GM19467 (cell line): ENCODE results near the gene ORC2.
A peak's percentile ranks its signal among the peaks of the same experiment; 100 is the strongest.
"Not testable (repeated sequence)": the region's sequence is repeated elsewhere in the genome, so short reads cannot be mapped to it uniquely, and the experiment has no call there.

Experiments
- ATAC-seq: cut with Tn5 transposase; IDR thresholded peaks from one replicate; pipeline ENCODE4 v1.9.1; 2021; ENCODE audit warnings: mild to moderate bottlenecking, moderate library complexity; ENCODE audit not compliant: unreplicated experiment

The ORC2 gene

GRCh38 chr2:200939832-200940231, 23.6 kb downstream of the ORC2 start:
- no peak for ATAC-seq

- ATAC-seq: no peak
These were observed 32.4 kb downstream of the ORC2 start for GRCh38 chr2:200930947-200931626.

DNA sequence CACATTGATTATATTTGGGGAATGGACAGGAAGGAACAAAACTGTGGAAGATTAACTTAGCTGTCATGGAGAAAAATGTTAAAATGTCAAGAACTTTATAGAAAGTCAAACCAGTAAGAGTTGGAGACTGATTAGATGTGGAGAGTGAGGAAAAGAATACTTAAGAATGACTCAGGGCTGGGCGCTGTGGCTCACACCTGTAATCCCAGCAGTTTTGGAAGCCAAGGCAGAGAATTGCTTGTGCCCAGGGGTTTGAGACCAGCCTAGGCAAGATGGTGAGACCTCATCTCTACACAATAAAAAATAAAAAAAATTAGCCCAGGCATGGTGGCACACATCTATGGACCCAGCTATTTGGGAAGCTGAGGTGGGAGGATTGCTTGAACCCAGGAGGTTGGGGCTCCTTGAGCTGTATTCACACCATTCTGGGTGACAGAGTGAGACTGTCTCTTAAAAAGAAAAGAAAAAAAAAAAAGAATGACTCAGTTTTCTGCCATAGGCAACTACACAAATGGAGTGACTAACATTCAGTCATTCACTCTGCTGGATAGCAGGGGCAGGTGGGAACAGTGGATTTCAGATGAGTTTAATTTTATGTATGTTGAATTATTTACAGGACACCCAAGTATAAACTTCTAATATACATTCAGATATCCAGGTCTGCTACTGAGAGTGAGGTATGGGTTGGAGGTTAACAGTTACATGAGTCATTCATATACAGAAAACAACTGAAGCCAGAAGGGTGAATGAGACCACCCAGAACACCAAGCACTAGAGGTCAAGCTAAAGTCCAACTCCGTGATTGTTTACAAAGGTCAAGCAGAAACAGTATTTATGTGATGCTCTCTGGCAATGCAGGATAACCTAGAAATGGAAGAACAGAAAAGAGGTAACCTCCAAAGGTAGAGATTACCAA, 33.9 kb downstream of the ORC2 start:
- no peak for ATAC-seq

- ATAC-seq: no peak
These were observed 41.0 kb downstream of the ORC2 start for GRCh38 chr2:200922439-200922838.

DNA sequence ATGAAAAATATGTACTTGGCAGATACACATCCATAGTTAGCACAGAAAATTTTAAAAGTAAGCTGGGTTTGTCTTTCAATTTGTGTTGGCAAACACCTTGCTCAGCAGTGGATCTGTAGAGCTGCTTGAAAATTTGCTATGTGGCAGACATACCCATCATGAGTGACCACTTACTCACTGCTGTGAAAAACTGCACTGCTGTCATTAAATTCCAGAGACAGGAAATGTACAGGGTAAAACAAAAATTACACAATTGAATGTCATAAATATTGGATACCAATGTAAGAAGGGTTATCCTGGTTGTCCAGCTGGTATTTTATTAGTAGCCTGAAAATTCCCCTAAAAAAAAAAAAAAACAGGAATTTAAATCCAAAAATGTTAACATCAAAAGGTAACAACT, 49.8 kb downstream of the ORC2 start:
- no peak for ATAC-seq

DNA sequence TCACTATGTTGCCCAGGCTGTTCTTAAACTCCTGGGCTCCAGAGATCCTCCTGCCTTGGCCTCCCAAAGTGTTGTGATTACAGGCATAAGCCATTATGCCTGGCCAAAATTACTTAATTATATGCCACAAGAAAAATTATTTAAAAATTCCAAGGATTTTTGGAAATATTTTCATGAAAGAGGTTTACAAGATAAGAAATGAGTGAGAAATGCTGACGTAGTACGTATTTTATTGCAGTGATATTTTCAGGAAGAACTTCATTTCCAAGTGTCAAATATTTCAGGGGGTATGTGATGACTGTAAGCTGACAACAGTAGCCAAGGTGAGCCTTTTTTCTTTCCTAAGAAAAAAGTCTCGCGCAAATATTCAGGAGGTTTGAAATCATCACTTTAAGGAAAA, 53.5 kb downstream of the ORC2 start:
- ATAC-seq: no peak

DNA sequence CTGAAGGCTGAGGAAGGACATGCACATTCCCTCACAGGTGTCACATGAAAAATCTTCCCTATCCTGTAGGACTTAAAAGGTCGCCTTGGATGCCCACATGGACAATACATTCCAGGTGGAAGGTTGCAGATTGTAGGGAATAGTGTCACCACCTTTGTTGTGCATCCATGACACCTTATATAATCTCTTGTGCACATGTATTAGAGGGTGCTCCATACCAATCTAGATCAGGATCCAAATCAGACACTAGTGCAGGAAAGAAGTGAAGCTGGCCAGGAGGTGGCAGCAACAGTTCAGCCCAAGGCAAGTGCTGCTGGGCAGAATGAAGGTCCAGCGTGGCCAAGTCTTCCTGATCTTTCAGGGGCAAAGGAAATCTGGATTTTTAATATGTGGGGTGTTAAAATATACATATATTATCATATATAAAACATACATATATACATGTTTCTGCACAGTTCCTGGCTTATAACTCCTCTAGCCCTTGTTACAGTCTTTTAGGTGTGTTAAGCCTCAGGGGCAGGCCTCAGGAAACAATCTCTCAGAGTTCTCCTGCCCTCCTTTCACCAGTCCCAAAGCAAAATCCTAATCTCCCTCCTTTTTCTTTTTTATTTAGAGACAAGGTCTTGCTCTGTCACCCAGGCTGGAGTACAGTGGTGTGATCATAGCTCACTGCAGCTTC, 57.7 kb downstream of the ORC2 start:
- no peak for ATAC-seq

DNA sequence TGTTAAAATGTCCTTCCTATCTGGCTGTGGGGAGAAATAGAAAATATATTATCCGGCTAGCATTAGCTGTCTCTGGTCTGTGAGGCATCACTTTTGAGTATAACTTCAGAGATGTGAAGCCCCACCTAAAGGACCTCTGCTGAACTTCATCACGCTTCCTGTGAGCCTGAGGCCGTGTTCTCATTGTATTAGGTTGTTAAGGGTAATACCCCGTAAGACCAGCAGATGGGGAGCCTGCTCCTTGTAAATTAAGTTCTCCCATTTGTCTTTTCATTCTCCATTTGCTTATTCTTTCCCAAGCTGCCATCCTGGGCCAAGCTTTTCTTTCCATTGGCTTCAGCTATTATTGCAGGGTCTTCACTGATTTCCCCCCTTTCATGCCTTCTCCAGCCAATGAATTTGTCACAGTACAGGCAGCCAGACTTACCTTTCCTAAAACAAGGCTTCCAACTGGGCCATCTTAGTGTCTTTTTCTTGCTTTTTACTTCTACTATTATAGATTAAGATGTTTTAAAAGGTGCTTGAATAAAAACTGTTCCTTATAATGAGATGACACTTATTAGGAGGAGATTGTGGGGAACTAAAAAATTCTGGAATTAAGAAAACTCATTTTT, 61.9 kb downstream of the ORC2 start:
- peak; percentile 97 for ATAC-seq

- ATAC-seq: no peak
These were observed 64.0 kb downstream of the ORC2 start for GRCh38 chr2:200899482-200899881.

DNA sequence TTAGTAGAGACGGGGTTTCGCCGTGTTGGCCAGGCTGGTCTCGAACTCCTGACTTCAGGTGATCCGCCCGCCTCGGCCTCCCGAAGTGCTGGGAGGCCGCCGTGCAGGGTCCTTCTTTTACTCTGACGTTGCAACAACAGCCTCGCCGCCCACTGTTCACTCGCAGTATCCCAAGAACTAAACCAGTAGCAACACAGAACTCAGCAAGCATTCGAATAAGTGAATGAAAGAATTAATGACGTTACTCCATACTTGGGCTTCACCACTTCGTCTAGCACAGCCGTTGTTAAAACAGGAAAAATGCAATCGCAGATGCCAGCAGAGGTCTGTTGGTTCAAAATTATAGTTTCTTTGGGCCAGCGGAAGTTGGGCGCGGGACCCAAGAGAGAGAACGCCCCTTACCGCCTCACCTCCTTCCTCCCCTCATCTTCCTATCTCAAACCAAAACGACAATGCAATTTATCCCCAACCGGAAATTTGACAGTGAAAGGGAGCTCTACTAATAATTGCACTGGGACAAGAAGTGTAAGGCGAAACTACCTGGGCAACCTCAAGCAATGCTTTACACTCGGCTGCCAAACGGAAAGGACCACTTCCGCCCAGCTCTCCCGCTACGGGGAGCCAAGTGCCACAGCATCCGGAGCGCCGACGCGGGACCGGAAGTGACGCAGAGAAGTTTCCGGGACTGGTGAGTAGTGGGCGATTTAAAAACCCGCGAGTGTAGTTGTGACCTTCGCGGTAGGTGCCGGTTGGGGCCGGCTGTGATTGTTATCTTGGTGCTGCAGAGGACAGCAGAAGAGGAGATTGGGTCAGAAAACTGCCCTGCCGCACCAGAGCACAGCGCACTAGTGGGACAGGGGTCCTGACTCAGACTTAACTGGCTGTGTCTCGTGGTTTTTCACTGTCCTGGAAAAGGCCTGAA, 74.5 kb downstream of the ORC2 start, which contains the start of the genes NIF3L1 and PPIL3:
TSS of gene NIF3L1 (plus strand) at position 668 of the 922 bp plus-strand sequence. CDS start 2,573 bp downstream, outside the sequence.
TSS of gene PPIL3 (minus strand) at position 374 of the 922 bp plus-strand sequence. CDS start 1,462 bp downstream, outside the sequence.
- ATAC-seq: peak; percentile 86

DNA sequence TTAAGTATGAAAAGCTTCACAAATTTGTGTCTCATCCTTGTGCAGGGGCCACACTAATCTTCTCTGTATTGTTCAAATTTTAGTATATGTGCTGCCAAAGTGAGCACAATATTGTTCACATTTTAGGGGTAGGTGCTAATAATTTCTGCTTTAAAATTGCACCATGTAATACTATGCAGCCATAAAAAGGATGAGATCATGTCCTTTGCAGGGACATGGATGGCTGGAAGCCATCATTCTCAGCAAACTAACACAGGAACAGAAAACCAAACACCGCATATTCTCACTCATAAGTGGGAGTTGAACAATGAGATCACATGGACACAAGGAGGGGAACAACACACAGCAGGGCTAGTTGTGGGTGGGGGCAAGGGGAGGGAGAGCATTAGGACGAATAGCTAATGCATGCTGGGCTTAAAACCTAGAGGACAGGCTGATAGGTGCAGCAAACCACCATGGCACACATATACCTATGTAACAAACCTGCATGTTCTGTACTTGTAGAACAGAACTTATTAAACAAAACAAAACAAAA, 81.7 kb downstream of the ORC2 start:
- not testable (repeated sequence) for ATAC-seq

GRCh38 chr2:200878289-200878880, 85.1 kb downstream of the ORC2 start:
- ATAC-seq: no peak

DNA sequence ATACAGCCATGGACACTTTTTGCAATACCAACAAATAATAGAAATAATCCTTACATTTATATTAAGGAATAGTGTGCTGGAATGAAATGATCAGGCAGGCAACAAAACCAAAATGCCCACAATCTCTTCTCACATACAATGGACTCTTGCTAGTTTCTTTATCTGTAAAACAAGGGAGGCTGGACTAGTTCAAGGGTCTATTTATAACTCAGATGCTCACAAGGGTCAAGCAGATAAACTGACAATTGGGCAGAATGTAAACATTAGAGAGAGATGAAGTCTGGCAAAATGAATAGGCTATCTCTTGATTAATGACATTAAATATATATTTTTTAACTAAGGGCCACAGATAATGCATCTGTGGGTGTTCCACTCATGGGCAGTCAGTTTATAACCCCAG, 86.0 kb downstream of the ORC2 start:
- ATAC-seq: no peak

DNA sequence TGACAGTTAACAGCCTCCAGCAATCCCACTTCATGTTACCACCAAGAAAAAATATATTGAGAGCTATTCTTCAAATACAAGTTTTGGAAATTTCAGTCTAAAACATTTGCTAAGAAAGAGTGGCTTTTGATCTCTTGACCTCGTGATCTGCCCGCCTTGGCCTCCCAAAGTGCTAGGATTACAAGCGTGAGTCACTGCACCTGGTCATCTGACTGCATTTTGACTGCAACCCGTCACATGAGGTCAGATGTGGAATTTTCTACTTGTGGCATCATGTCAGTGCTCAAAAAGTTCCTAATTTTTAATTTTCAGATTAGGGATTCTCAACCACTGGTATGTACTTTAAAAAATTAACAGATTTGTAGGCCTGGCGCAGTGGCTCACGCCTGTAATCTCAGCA, 89.9 kb downstream of the ORC2 start:
- no peak for ATAC-seq

DNA sequence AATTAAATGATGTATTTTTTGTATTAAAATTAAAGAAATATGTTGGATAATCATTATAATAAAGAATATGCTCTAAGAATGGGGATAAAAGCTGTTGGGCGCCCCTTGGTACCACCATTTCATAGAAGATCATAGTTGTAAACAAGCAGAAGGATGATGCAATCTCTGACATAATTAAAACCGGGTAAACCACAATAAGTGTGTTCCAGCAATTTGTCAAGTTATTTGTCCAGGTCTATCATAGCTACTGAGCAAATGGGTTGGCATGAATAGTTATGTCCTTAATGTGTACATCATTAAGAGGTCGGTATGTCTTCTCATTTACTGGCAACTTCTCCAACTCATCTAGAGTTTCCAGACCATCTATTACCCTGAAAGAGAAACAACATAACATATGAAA, 92.3 kb downstream of the ORC2 start:
- ATAC-seq: no peak

DNA sequence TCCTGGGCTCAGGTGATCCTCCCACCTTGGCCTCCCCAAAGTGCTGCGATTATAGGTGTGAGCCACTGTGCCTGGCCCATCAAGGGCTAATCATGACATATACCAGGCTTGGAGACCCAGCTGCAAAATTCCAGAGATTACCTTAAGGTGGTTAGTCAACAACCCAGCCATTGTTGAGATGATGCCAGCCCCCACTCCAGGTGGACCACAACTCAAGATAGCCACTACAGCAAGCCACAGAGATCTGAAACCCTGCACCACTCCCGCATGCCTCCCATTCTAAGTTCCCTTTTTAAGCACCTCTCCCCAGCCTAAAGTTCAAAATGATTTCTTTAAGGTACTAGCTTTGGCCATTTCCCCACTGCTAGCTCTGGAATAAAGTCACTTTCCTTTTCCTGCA, 94.4 kb downstream of the ORC2 start:
- no peak for ATAC-seq

DNA sequence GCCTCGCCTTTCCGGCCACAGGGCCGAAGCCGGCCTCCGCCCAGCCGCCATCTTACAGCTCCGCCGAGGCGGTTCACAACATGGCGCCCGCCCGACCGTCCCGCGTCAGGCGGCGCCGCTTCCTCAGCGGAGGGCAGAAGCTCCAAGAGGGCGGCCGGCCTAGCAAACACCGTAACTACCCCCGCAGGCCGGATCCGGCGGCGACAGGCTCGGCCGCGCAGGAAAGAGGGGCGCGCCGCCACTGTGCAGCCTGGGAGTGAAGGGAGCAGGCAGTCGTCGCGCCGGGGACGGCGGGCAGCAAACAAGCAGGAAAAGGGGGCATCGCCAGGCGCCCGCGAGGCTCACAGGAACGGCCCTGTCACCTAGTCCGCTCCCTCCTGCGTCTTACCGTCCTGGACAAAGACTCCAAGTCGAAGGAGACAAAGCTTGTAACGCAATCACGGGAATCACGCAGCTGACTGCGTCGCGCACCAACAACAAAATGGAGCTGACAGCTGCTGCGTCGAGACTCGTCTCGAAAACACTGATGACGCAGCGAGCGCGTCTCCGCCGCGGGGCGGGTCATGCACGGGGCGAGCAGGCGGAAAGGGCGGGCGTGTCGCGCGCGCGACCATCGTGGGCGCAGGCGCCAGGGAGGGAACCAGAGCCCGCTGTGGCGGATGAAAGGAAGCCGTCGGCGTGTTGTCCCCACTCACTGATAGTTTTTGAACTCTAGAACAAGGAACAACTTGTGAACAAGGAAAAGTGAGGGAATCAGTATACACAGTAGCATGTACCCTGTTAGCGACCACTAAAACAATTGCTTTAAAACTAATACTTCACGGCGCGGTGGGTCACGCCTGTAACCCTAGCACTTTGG, 99.1 kb downstream of the ORC2 start, which contains the start of gene CLK1:
TSS of gene CLK1 (minus strand) at position 483 of the 859 bp plus-strand sequence. CDS start 2,796 bp downstream, outside the sequence.
- peak; percentile 85 for ATAC-seq

GRCh38 chr2:200863782-200864175, 99.7 kb downstream of the ORC2 start:
- ATAC-seq: no peak
